Mucosa of stomach (tissue), 1 donor: ENCODE results near the gene TES.

Source experiments
- H3K27me3 ChIP-seq: one replicate; pipeline ENCODE4 v1.7.0; 2013; ENCODE audit warnings: mild to moderate bottlenecking, low read length; ENCODE audit not compliant: control insufficient read depth, insufficient read depth
- H3K36me3 ChIP-seq: one replicate; pipeline ENCODE4 v1.7.0; 2013; ENCODE audit warnings: low read length; ENCODE audit not compliant: control insufficient read depth, insufficient read depth
- H3K4me1 ChIP-seq: one replicate; pipeline ENCODE4 v1.7.0; 2013; ENCODE audit warnings: mild to moderate bottlenecking, low read length; ENCODE audit not compliant: control insufficient read depth, insufficient read depth
- H3K4me3 ChIP-seq: one replicate; pipeline ENCODE4 v1.7.0; 2013; ENCODE audit warnings: low read length
- H3K9ac ChIP-seq: one replicate; pipeline ENCODE4 v1.7.0; 2013; ENCODE audit warnings: mild to moderate bottlenecking, low read length, moderate library complexity
- H3K9me3 ChIP-seq: one replicate; pipeline ENCODE4 v1.7.0; 2013; ENCODE audit warnings: mild to moderate bottlenecking, low read length, moderate library complexity; ENCODE audit not compliant: control insufficient read depth
- donor health status: Pancreatic carcinoma.

Gene TES

GRCh38 chr7:116227678-116228239 is 17.4 kb downstream of the TES start:
- Histone ChIP-seq H3K4me1 (peaks cover 51% of the 10 kb centered on the region), H3K4me3 (no peak overlapping the region), H3K27me3 (no peaks in the 10 kb centered on the region), H3K9me3 (no peaks in the 10 kb centered on the region), H3K9ac (no peak overlapping the region), H3K36me3 (no peaks in the 10 kb centered on the region)

GRCh38 chr7:116228241-116228640 is 17.9 kb downstream of the TES start:
- H3K4me3 ChIP-seq: no peak overlapping the region
- H3K4me1 ChIP-seq: peaks cover 52% of the 10 kb centered on the region

GRCh38 chr7:116229366-116229765 is 19.0 kb downstream of the TES start:
- Histone ChIP-seq H3K36me3 (no peaks in the 10 kb centered on the region), H3K9ac (no peak overlapping the region), H3K4me3 (no peak overlapping the region), H3K9me3 (no peaks in the 10 kb centered on the region), H3K27me3 (no peaks in the 10 kb centered on the region), H3K4me1 (peaks cover 48% of the 10 kb centered on the region)

More at GRCh38 chr7:116228241-116228640, 17.9 kb downstream of the TES start:
- Histone ChIP-seq H3K9me3 (no peaks in the 10 kb centered on the region), H3K9ac (no peak overlapping the region), H3K27me3 (no peaks in the 10 kb centered on the region), H3K36me3 (no peaks in the 10 kb centered on the region)

- H3K9ac ChIP-seq: no peak overlapping the region
- no peaks in the 10 kb centered on the region for H3K27me3 ChIP-seq
- H3K4me1 ChIP-seq: peaks cover 39% of the 10 kb centered on the region
- no peak overlapping the region for H3K4me3 ChIP-seq
- no peaks in the 10 kb centered on the region for H3K9me3 ChIP-seq
- no peaks in the 10 kb centered on the region for H3K36me3 ChIP-seq
Measured at GRCh38 chr7:116230191-116231005, 20.1 kb downstream of the TES start.

GRCh38 chr7:116231543-116231942 is 21.2 kb downstream of the TES start:
- H3K4me3 ChIP-seq: no peak overlapping the region

GRCh38 chr7:116231949-116232348 is 21.6 kb downstream of the TES start:
- H3K36me3 ChIP-seq: no peaks in the 10 kb centered on the region
- no peak overlapping the region for H3K9ac ChIP-seq
- H3K9me3 ChIP-seq: no peaks in the 10 kb centered on the region
- no peaks in the 10 kb centered on the region for H3K27me3 ChIP-seq
- no peak overlapping the region for H3K4me3 ChIP-seq
- H3K4me1 ChIP-seq: peaks cover 39% of the 10 kb centered on the region

More at GRCh38 chr7:116231543-116231942, 21.2 kb downstream of the TES start:
- no peaks in the 10 kb centered on the region for H3K36me3 ChIP-seq
- peaks cover 39% of the 10 kb centered on the region for H3K4me1 ChIP-seq
- no peaks in the 10 kb centered on the region for H3K27me3 ChIP-seq
- H3K9ac ChIP-seq: no peak overlapping the region
- no peaks in the 10 kb centered on the region for H3K9me3 ChIP-seq

GRCh38 chr7:116232350-116232749 is 22.0 kb downstream of the TES start:
- Histone ChIP-seq H3K27me3 (no peaks in the 10 kb centered on the region), H3K36me3 (peaks cover 2% of the 10 kb centered on the region), H3K9ac (no peak overlapping the region), H3K4me3 (no peak overlapping the region), H3K4me1 (peaks cover 39% of the 10 kb centered on the region), H3K9me3 (no peaks in the 10 kb centered on the region)

GRCh38 chr7:116232920-116233319 is 22.6 kb downstream of the TES start:
- H3K36me3 ChIP-seq: peaks cover 4% of the 10 kb centered on the region
- peaks cover 39% of the 10 kb centered on the region for H3K4me1 ChIP-seq
- no peak overlapping the region for H3K4me3 ChIP-seq
- no peaks in the 10 kb centered on the region for H3K9me3 ChIP-seq
- no peak overlapping the region for H3K9ac ChIP-seq
- no peaks in the 10 kb centered on the region for H3K27me3 ChIP-seq

- Histone ChIP-seq H3K27me3 (no peaks in the 10 kb centered on the region), H3K36me3 (peaks cover 4% of the 10 kb centered on the region), H3K9me3 (no peaks in the 10 kb centered on the region), H3K4me1 (peaks cover 44% of the 10 kb centered on the region), H3K9ac (no peak overlapping the region), H3K4me3 (no peak overlapping the region)
Measured at GRCh38 chr7:116234517-116235200, 24.3 kb downstream of the TES start.

GRCh38 chr7:116235380-116235779 is 25.0 kb downstream of the TES start:
- Histone ChIP-seq H3K9ac (no peak overlapping the region), H3K36me3 (peaks cover 4% of the 10 kb centered on the region), H3K4me3 (no peak overlapping the region), H3K4me1 (peaks cover 36% of the 10 kb centered on the region), H3K27me3 (no peaks in the 10 kb centered on the region), H3K9me3 (no peaks in the 10 kb centered on the region)

- Histone ChIP-seq H3K4me1 (peaks cover 29% of the 10 kb centered on the region), H3K4me3 (no peak overlapping the region), H3K9ac (no peak overlapping the region), H3K9me3 (no peaks in the 10 kb centered on the region), H3K27me3 (no peaks in the 10 kb centered on the region), H3K36me3 (peaks cover 4% of the 10 kb centered on the region)
Measured at GRCh38 chr7:116236020-116236630, 25.8 kb downstream of the TES start.

GRCh38 chr7:116239020-116239419 is 28.7 kb downstream of the TES start:
- H3K4me1 ChIP-seq: peaks cover 11% of the 10 kb centered on the region

More at GRCh38 chr7:116239020-116239419, 28.7 kb downstream of the TES start:
- Histone ChIP-seq H3K27me3 (no peaks in the 10 kb centered on the region), H3K9ac (no peak overlapping the region), H3K9me3 (no peaks in the 10 kb centered on the region), H3K4me3 (no peak overlapping the region), H3K36me3 (peaks cover 4% of the 10 kb centered on the region)
